GM12878 (cell line): ENCODE measurements around the gene ARHGEF16. TPM values are rescaled to one million over a fixed set of nuclear protein-coding genes. Genes with fewer than 3 reads are reported as not detected.

Experiments
- ATAC-seq: fragments of 200-7000 bp; cut with Tn5 transposase; 3 replicates; pipeline ENCODE4 v1.9.1; 2020; ENCODE audit warnings: mild to moderate bottlenecking, moderate library complexity
- BruUV-seq: library from RNA; stranded (reverse); fragments of 400-500 nt; replicated peaks from 2 replicates; lab custom pipeline; 2021; lab: Mats Ljungman, UMichigan
- CTCF ChIA-PET: fragments of 300-600 bp; sonication (Branson Sonifier 250); formaldehyde crosslinking; extraction: SDS; loops from one replicate; lab custom pipeline; 2021; ENCODE audit warnings: inconsistent platforms; lab: Yijun Ruan, JAX
- POLR2A ChIA-PET: fragments of 350-600 bp; formaldehyde crosslinking; extraction: SDS; loops from one replicate; lab custom pipeline; 2021; ENCODE audit warnings: inconsistent platforms; lab: Charles Lee
- RAD21 ChIA-PET: fragments of 300-600 bp; sonication (Branson Sonifier 250); formaldehyde crosslinking; loops from one replicate; lab custom pipeline; 2023; ENCODE audit warnings: antibody characterized with exemption; ENCODE audit not compliant: unreplicated experiment; lab: Charles Lee
- SMC1A ChIA-PET: fragments of 300-600 bp; sonication (Branson Sonifier 250); formaldehyde crosslinking; loops from one replicate; lab custom pipeline; 2023; ENCODE audit not compliant: unreplicated experiment, uncharacterized antibody; lab: Charles Lee
- DNase-seq: peaks from one replicate; pipeline ENCODE4 v3.0.0-alpha.2; 2011; ENCODE audit warnings: low read depth, low spot score
- FAIRE-seq: peaks from 3 replicates; lab custom pipeline; 2011; peaks lifted over from hg19 to GRCh38; lab: Jason Lieb, UNC
- H2AFZ ChIP-seq: 2 replicates; pipeline ENCODE4 v1.6.0; 2011; ENCODE audit warnings: low read depth, low read length, control low read depth; ENCODE audit not compliant: control insufficient read depth
- H3K27ac ChIP-seq: 2 replicates; pipeline ENCODE4 v1.5.1; 2011; ENCODE audit warnings: control low read depth; ENCODE audit not compliant: control insufficient read depth, insufficient read depth
- H3K27me3 ChIP-seq, 2 experiments: replicated peaks in 1 of 2; 2 replicates each; pipeline versions ENCODE4 v1.6.0 to v1.6.1; 2011; ENCODE audit warnings: low read length in 1 of 2; ENCODE audit not compliant: control insufficient read depth in 2 of 2, insufficient read depth in 2 of 2
- H3K36me3 ChIP-seq, 2 experiments: 2 replicates each; pipeline ENCODE4 v1.5.1; 2011; ENCODE audit warnings: low read length in 1 of 2; ENCODE audit not compliant: control insufficient read depth in 2 of 2, insufficient read depth in 2 of 2
- H3K4me1 ChIP-seq: 2 replicates; pipeline ENCODE4 v1.6.1; 2011; ENCODE audit warnings: mild to moderate bottlenecking, low read length, moderate library complexity, mixed read lengths; ENCODE audit not compliant: control insufficient read depth, insufficient read depth
- H3K4me2 ChIP-seq: 2 replicates; pipeline ENCODE4 v1.6.0; 2011; ENCODE audit warnings: control low read depth; ENCODE audit not compliant: control insufficient read depth, insufficient read depth
- H3K4me3 ChIP-seq: fragments of 200-600 bp; sonication (generic); 2 replicates; pipeline ENCODE4 v1.5.1; 2016
- H3K79me2 ChIP-seq: 2 replicates; pipeline ENCODE4 v1.6.0; 2011; ENCODE audit warnings: low read length; ENCODE audit not compliant: control insufficient read depth, insufficient read depth
- H3K9ac ChIP-seq: 2 replicates; pipeline ENCODE4 v1.8.0; 2011; ENCODE audit warnings: low read length, control low read depth, mixed read lengths; ENCODE audit not compliant: control insufficient read depth, insufficient read depth
- H3K9me3 ChIP-seq: replicated peaks from 3 replicates; pipeline ENCODE4 v1.5.1; 2011; ENCODE audit warnings: mild to moderate bottlenecking, low read length; ENCODE audit not compliant: control insufficient read depth, insufficient read depth
- H4K20me1 ChIP-seq: 2 replicates; pipeline ENCODE4 v1.6.0; 2011; ENCODE audit not compliant: control insufficient read depth, insufficient read depth
- CEBPB ChIP-seq, 2 experiments: fragments of 150-350 bp in 1 of 2; IDR thresholded peaks; 2 replicates each; pipeline ENCODE4 v1.6.1; 2012 to 2014; ENCODE audit warnings: low read depth in 2 of 2, low read length in 2 of 2, borderline replicate concordance in 1 of 2, inconsistent platforms in 1 of 2
- JUND ChIP-seq: IDR thresholded peaks from 2 replicates; pipeline ENCODE4 v1.6.1; 2012; ENCODE audit warnings: low read depth, mild to moderate bottlenecking, low read length, improper control_type of control experiment, moderate library complexity
- WGBS: methylation state at CpG from one replicate; pipeline ENCODE4 v1.1.6; 2016; ENCODE audit warnings: low lambda C conversion rate; ENCODE audit not compliant: insufficient replicate concordance, insufficient coverage; ENCODE audit errors: missing lambda C conversion rate; 5-methylcytosine and 5-hydroxymethylcytosine counted together
- in situ Hi-C: fragments of 300-500 bp; cut with MboI; formaldehyde crosslinking; loops from 9 replicates; pipeline ENCODE4 v1.14.3; 2018; ENCODE audit warnings: mixed read lengths
- intact Hi-C: fragments of 100-400 bp; cut with micrococcal nuclease; formaldehyde crosslinking; loops from one replicate; pipeline ENCODE4 v1.14.2; 2022; ENCODE audit not compliant: unreplicated experiment
- polyA plus RNA-seq, 11 experiments: library from polyadenylated mRNA; depleted of rRNA in 4 of 11; unstranded in 6 of 11; stranded (reverse) in 5 of 11; fragments of >200 nt; fragmentation: Nextera tagmentation in 4 of 11; fragmentation: Illumina TruSeq in 1 of 11; extraction: Ambion mirVana in 4 of 11; extraction: Trizol in 1 of 11; gene quantifications; 1 replicate in 1 of 11; 2 replicates in 10 of 11; pipeline versions ENCODE4 v1.2.1 to v1.2.3, GENCODE V29; 2011 to 2016; ENCODE audit warnings: inconsistent platforms in 2 of 11, missing spikeins in 2 of 11, low read depth in 1 of 11
- total RNA-seq, 4 experiments: library from RNA; depleted of rRNA in 3 of 4; stranded (reverse); fragments of >200 nt in 3 of 4; fragmentation: Illumina TruSeq in 1 of 4; extraction: Trizol in 1 of 4; gene quantifications; 2 replicates each; pipeline versions ENCODE4 v1.2.1 to v1.2.3, GENCODE V29; 2013 to 2021
- TF ChIP-seq, protein P1 (sequence below): fragments of 450-650 bp; IDR thresholded peaks from 2 replicates; pipeline ENCODE4 v1.6.1; 2018; ENCODE audit warnings: mild to moderate bottlenecking, low read depth, moderate library complexity; ENCODE audit not compliant: partially characterized antibody

ARHGEF16 gene
- total and polyA plus RNA-seq, 10 of the 15 experiments (the other 5 are each of a cell fraction or from before 2014, with no cell fraction given): not detected

DNA sequence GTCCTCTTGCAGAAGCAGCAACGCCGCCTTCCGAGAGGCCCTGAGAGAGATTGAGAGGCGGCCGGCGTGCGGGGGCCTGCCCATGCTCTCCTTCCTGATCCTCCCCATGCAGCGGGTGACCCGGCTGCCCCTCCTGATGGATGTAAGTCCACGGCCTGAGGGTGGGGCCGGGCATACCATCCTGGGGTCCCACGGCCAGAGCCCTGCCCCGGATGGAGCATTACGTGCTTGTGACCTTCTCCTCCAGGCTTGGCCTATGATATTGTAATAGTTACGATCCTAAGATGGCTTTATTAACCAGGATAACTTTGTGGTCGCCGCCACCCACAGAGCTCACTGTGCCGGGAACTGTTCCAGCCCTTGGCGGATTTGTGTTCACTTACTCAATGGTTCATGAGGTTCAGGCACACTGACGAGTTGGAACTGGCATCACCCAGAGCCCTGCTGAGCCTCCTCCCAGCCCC is 18.9 kb downstream of the ARHGEF16 start:
- Histone ChIP-seq H2AFZ (no peak overlapping the region), H3K27ac (no peak overlapping the region), H3K4me2 (no peak overlapping the region), H3K4me1 (no peaks in the 10 kb centered on the region), H3K9me3 (no peaks in the 10 kb centered on the region), H3K36me3 (no peaks in the 10 kb centered on the region), H3K79me2 (no peaks in the 10 kb centered on the region), H3K9ac (no peak overlapping the region), H3K27me3 (no peaks in the 10 kb centered on the region), H3K4me3 (no peak overlapping the region), H4K20me1 (no peaks in the 10 kb centered on the region)
- TF ChIP-seq, protein P1, sequence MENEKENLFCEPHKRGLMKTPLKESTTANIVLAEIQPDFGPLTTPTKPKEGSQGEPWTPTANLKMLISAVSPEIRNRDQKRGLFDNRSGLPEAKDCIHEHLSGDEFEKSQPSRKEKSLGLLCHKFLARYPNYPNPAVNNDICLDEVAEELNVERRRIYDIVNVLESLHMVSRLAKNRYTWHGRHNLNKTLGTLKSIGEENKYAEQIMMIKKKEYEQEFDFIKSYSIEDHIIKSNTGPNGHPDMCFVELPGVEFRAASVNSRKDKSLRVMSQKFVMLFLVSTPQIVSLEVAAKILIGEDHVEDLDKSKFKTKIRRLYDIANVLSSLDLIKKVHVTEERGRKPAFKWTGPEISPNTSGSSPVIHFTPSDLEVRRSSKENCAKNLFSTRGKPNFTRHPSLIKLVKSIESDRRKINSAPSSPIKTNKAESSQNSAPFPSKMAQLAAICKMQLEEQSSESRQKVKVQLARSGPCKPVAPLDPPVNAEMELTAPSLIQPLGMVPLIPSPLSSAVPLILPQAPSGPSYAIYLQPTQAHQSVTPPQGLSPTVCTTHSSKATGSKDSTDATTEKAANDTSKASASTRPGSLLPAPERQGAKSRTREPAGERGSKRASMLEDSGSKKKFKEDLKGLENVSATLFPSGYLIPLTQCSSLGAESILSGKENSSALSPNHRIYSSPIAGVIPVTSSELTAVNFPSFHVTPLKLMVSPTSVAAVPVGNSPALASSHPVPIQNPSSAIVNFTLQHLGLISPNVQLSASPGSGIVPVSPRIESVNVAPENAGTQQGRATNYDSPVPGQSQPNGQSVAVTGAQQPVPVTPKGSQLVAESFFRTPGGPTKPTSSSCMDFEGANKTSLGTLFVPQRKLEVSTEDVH: no peak
- ChIA-PET SMC1A (no interaction called here), RAD21 (no interaction called here), POLR2A (no interaction called here), CTCF (no interaction called here)
- FAIRE-seq (no peak), DNase-seq (no peak), ATAC-seq (no peak)
- in situ Hi-C loops: no loop called here
- 58% methylated on average over 20 of the region's 20 CpGs for WGBS
- intact Hi-C loops: no loop called here
- BruUV-seq: no TSS peak

- H4K20me1 ChIP-seq: no peaks in the 10 kb centered on the region
- no peaks in the 10 kb centered on the region for H3K9me3 ChIP-seq
- in situ Hi-C loops (no loop called here), intact Hi-C loops (no loop called here)
- H3K27ac ChIP-seq: no peak overlapping the region
- H3K27me3 ChIP-seq: no peaks in the 10 kb centered on the region
- TF ChIP-seq CEBPB (IDR thresholded peaks at IDR 0.05; ENCODE audit: borderline replicate concordance in 1 of 2, low read depth in 2 of 2, low read length in 2 of 2) (no peak), JUND (no peak)
- ATAC-seq: no peak
- ChIA-PET CTCF (no interaction called here), RAD21 (no interaction called here), POLR2A (no interaction called here), SMC1A (no interaction called here)
- H3K36me3 ChIP-seq: no peaks in the 10 kb centered on the region
- 48% methylated on average over 8 of the region's 8 CpGs for WGBS
- H2AFZ ChIP-seq: no peak overlapping the region
- H3K4me2 ChIP-seq: no peak overlapping the region
- no peaks in the 10 kb centered on the region for H3K4me1 ChIP-seq
- no peak for FAIRE-seq
- H3K79me2 ChIP-seq: no peaks in the 10 kb centered on the region
- no peak overlapping the region for H3K4me3 ChIP-seq
- BruUV-seq: no TSS peak
- DNase-seq: no peak
- H3K9ac ChIP-seq: no peak overlapping the region
These were observed 19.6 kb downstream of the ARHGEF16 start for GRCh38 chr1:3474016-3474415.
